DOHH2 (cell line): Measurements from ENCODE around the gene ALK.

ENCODE experiments used
- H3F3A ChIP-seq: fragments of 200-600 bp; sonication (generic), shearing (Covaris generic); 2 replicates; pipeline ENCODE4 v1.6.0; 2016; ENCODE audit warnings: antibody characterized with exemption, mild to moderate bottlenecking; ENCODE audit not compliant: control insufficient read depth, insufficient read depth
- H3K27ac ChIP-seq: fragments of 200-600 bp; sonication (generic); 2 replicates; pipeline ENCODE4 v1.5.1; 2014; ENCODE audit warnings: low read depth, mild to moderate bottlenecking, low read length, moderate library complexity
- H3K27me3 ChIP-seq: fragments of 200-600 bp; sonication (generic); 2 replicates; pipeline ENCODE4 v1.6.1; 2014; ENCODE audit warnings: mild to moderate bottlenecking, low read length, mixed read lengths; ENCODE audit not compliant: control insufficient read depth
- H3K36me3 ChIP-seq: fragments of 200-600 bp; sonication (generic); 2 replicates; pipeline ENCODE4 v1.6.1; 2014; ENCODE audit warnings: mild to moderate bottlenecking, low read length, moderate library complexity, mixed read lengths; ENCODE audit not compliant: control insufficient read depth
- H3K4me1 ChIP-seq: fragments of 200-600 bp; sonication (generic); 2 replicates; pipeline ENCODE4 v1.6.1; 2014; ENCODE audit warnings: mild to moderate bottlenecking, low read length, mixed read lengths; ENCODE audit not compliant: control insufficient read depth
- H3K4me2 ChIP-seq: fragments of 200-600 bp; sonication (generic); 2 replicates; pipeline ENCODE4 v1.6.0; 2014; ENCODE audit warnings: mild to moderate bottlenecking, low read length, moderate library complexity
- H3K4me3 ChIP-seq: fragments of 200-600 bp; sonication (generic); 2 replicates; pipeline ENCODE4 v1.5.1; 2014; ENCODE audit warnings: mild to moderate bottlenecking, low read length, mixed read lengths
- H3K79me2 ChIP-seq: fragments of 200-600 bp; sonication (generic); 2 replicates; pipeline ENCODE4 v1.6.1; 2014; ENCODE audit warnings: mild to moderate bottlenecking, low read length, mixed read lengths; ENCODE audit not compliant: control insufficient read depth
- H3K9me2 ChIP-seq: fragments of 200-600 bp; sonication (generic); replicated peaks from 2 replicates; pipeline ENCODE4 v1.6.1; 2014; ENCODE audit warnings: mild to moderate bottlenecking, low read length, mixed read lengths; ENCODE audit not compliant: control insufficient read depth
- H3K9me3 ChIP-seq: fragments of 200-600 bp; sonication (generic); 2 replicates; pipeline ENCODE4 v1.6.1; 2014; ENCODE audit warnings: antibody characterized with exemption, low read length, mixed read lengths; ENCODE audit not compliant: control insufficient read depth, insufficient read depth
- H4K20me1 ChIP-seq: fragments of 200-600 bp; sonication (generic); 2 replicates; pipeline ENCODE4 v1.6.0; 2014; ENCODE audit warnings: low read depth, mild to moderate bottlenecking, antibody characterized with exemption, low read length, moderate library complexity; ENCODE audit not compliant: control insufficient read depth, insufficient read depth
- EZH2phosphoT487 ChIP-seq: fragments of 200-600 bp; sonication (generic); IDR thresholded peaks from 2 replicates; pipeline ENCODE4 v1.6.1; 2017; ENCODE audit warnings: borderline replicate concordance, mild to moderate bottlenecking, antibody characterized with exemption, low read length, moderate library complexity, mixed read lengths
- TF ChIP-seq, protein P1 (sequence below): fragments of 200-600 bp; sonication (generic); IDR thresholded peaks from one replicate; pipeline ENCODE4 v1.5.1; 2014; ENCODE audit warnings: antibody characterized with exemption, mild to moderate bottlenecking, low read depth, low read length; ENCODE audit not compliant: poor library complexity, severe bottlenecking

Gene ALK

GRCh38 chr2:29370581-29371125 is 550.7 kb downstream of the ALK start:
- no peaks in the 10 kb centered on the region for H3K9me2 ChIP-seq
- H3K79me2 ChIP-seq = no peaks in the 10 kb centered on the region
- no peak overlapping the region for H3K4me3 ChIP-seq
- no peaks in the 10 kb centered on the region for H3K9me3 ChIP-seq
- no peaks in the 10 kb centered on the region for H3K27me3 ChIP-seq
- H3K4me1 ChIP-seq = no peaks in the 10 kb centered on the region
- TF ChIP-seq, protein P1, sequence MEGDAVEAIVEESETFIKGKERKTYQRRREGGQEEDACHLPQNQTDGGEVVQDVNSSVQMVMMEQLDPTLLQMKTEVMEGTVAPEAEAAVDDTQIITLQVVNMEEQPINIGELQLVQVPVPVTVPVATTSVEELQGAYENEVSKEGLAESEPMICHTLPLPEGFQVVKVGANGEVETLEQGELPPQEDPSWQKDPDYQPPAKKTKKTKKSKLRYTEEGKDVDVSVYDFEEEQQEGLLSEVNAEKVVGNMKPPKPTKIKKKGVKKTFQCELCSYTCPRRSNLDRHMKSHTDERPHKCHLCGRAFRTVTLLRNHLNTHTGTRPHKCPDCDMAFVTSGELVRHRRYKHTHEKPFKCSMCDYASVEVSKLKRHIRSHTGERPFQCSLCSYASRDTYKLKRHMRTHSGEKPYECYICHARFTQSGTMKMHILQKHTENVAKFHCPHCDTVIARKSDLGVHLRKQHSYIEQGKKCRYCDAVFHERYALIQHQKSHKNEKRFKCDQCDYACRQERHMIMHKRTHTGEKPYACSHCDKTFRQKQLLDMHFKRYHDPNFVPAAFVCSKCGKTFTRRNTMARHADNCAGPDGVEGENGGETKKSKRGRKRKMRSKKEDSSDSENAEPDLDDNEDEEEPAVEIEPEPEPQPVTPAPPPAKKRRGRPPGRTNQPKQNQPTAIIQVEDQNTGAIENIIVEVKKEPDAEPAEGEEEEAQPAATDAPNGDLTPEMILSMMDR = no peak
- no peak for TF ChIP-seq EZH2phosphoT487
- H3F3A ChIP-seq = no peaks in the 10 kb centered on the region
- H3K27ac ChIP-seq = no peak overlapping the region
- no peak overlapping the region for H3K4me2 ChIP-seq
- H3K36me3 ChIP-seq = no peaks in the 10 kb centered on the region
- no peaks in the 10 kb centered on the region for H4K20me1 ChIP-seq

DNA sequence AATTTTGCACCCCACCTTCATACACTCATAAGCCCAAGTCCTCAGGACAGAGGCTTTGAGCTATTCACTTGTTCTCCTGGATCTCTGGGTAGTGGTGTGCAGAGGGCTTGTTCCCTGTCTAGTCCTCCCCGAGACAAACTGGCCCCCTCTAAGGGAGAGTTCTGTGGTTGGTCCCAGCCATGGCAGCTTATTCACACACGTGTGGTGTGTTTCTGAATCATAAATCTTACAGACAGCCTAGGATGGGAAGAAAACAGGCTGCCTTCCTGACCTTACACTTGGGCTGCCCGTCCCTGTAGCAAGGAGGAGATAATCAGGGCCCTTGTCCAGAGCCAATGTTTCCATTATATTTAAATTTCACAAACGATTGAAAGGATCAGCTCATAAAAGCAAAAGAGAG is 551.2 kb downstream of the ALK start:
- no peaks in the 10 kb centered on the region for H3K4me1 ChIP-seq
- H3K4me3 ChIP-seq = no peak overlapping the region
- H3F3A ChIP-seq = no peaks in the 10 kb centered on the region
- H3K27me3 ChIP-seq = no peaks in the 10 kb centered on the region
- H4K20me1 ChIP-seq = no peaks in the 10 kb centered on the region
- no peaks in the 10 kb centered on the region for H3K9me3 ChIP-seq
- no peaks in the 10 kb centered on the region for H3K79me2 ChIP-seq
- no peaks in the 10 kb centered on the region for H3K36me3 ChIP-seq
- no peak overlapping the region for H3K27ac ChIP-seq
- H3K9me2 ChIP-seq = no peaks in the 10 kb centered on the region
- H3K4me2 ChIP-seq = no peak overlapping the region
- TF ChIP-seq, protein P1 = no peak

- Histone ChIP-seq H3K4me1 (no peaks in the 10 kb centered on the region), H3K36me3 (no peaks in the 10 kb centered on the region), H3K27ac (no peak overlapping the region), H3F3A (no peaks in the 10 kb centered on the region), H4K20me1 (no peaks in the 10 kb centered on the region), H3K9me3 (no peaks in the 10 kb centered on the region), H3K27me3 (no peaks in the 10 kb centered on the region; the same call in 1 of the 2 replicates), H3K9me2 (no peaks in the 10 kb centered on the region), H3K79me2 (no peaks in the 10 kb centered on the region), H3K4me3 (no peak overlapping the region), H3K4me2 (no peak overlapping the region)
- no peak for TF ChIP-seq EZH2phosphoT487
- TF ChIP-seq, protein P1 = no peak
Observed at GRCh38 chr2:29368659-29369040, 552.7 kb downstream of the ALK start.
